WTC11 (cell line): ENCODE data around the gene GTF3C2. TPM values are rescaled to one million over a fixed set of nuclear protein-coding genes. Genes with fewer than 3 reads are reported as not detected.

ENCODE experiments used
- ATAC-seq: fragments of 200-7000 bp; cut with Tn5 transposase; 2 replicates; pipeline ENCODE4 v1.10.0; 2021; ENCODE audit warnings: mild to moderate bottlenecking, moderate library complexity
- CTCF ChIA-PET: fragments of 300-600 bp; sonication (Branson Sonifier 250); formaldehyde crosslinking; loops from one replicate; lab custom pipeline; 2021; ENCODE audit warnings: antibody characterized with exemption; lab: Charles Lee
- POLR2A ChIA-PET: fragments of 350-600 bp; sonication (Branson Sonifier 250); formaldehyde crosslinking; loops from one replicate; lab custom pipeline; 2021; ENCODE audit warnings: antibody characterized with exemption; lab: Charles Lee
- DNase-seq: peaks from one replicate; pipeline ENCODE4 v3.0.0; 2021; ENCODE audit warnings: low spot score
- H3K27ac Mint-ChIP-seq: 2 replicates; pipeline ENCODE4 v1.8.0; 2021; ENCODE audit warnings: mixed read lengths
- H3K27me3 Mint-ChIP-seq: 2 replicates; pipeline ENCODE4 v1.8.0; 2021; ENCODE audit warnings: low read depth, mild to moderate bottlenecking, moderate library complexity, mixed read lengths
- H3K36me3 Mint-ChIP-seq: 2 replicates; pipeline ENCODE4 v1.8.0; 2021; ENCODE audit warnings: mixed read lengths
- H3K4me1 Mint-ChIP-seq: 2 replicates; pipeline ENCODE4 v1.8.0; 2022; ENCODE audit warnings: mixed read lengths
- H3K4me3 Mint-ChIP-seq: 2 replicates; pipeline ENCODE4 v1.8.0; 2021; ENCODE audit warnings: mild to moderate bottlenecking, moderate library complexity, mixed read lengths
- H3K9me3 Mint-ChIP-seq: 2 replicates; pipeline ENCODE4 v1.8.0; 2021; ENCODE audit warnings: mixed read lengths
- ELF4 ChIP-seq: sonication (generic); formaldehyde crosslinking; IDR thresholded peaks from 2 replicates; pipeline ENCODE4 v1.8.1; 2022; ENCODE audit warnings: low read depth, mild to moderate bottlenecking, moderate library complexity, missing genetic modification reagents
- EMX1 ChIP-seq: fragments of 250-450 bp; sonication (Bioruptor Pico); IDR thresholded peaks from 2 replicates; pipeline ENCODE4 v1.8.0; 2021; ENCODE audit warnings: mild to moderate bottlenecking
- ERG ChIP-seq: fragments of 250-450 bp; sonication (Bioruptor Pico); IDR thresholded peaks from 2 replicates; pipeline ENCODE4 v1.8.0; 2021; ENCODE audit warnings: mild to moderate bottlenecking
- ETV6 ChIP-seq: sonication (generic); formaldehyde crosslinking; IDR thresholded peaks from 2 replicates; pipeline ENCODE4 v1.8.1; 2022; ENCODE audit warnings: mild to moderate bottlenecking, missing genetic modification reagents
- GABPB1 ChIP-seq: sonication (generic); formaldehyde crosslinking; IDR thresholded peaks from 2 replicates; pipeline ENCODE4 v1.8.1; 2023; ENCODE audit warnings: mild to moderate bottlenecking, missing genetic modification reagents
- MYBL2 ChIP-seq: sonication (generic); formaldehyde crosslinking; IDR thresholded peaks from 2 replicates; pipeline ENCODE4 v1.8.1; 2023; ENCODE audit warnings: mild to moderate bottlenecking, moderate library complexity, missing genetic modification reagents
- PRRX2 ChIP-seq: fragments of 250-450 bp; sonication (Bioruptor Pico); IDR thresholded peaks from 2 replicates; pipeline ENCODE4 v1.8.0; 2021; ENCODE audit warnings: mild to moderate bottlenecking
- SOX15 ChIP-seq: fragments of 250-450 bp; sonication (Bioruptor Pico); IDR thresholded peaks from 2 replicates; pipeline ENCODE4 v1.9.0; 2021; ENCODE audit warnings: mild to moderate bottlenecking
- TEAD4 ChIP-seq: sonication (generic); formaldehyde crosslinking; IDR thresholded peaks from 2 replicates; pipeline ENCODE4 v1.8.0; 2022; ENCODE audit warnings: mild to moderate bottlenecking, missing genetic modification reagents
- ZNF232 ChIP-seq: sonication (generic); formaldehyde crosslinking; IDR thresholded peaks from 2 replicates; pipeline ENCODE4 v1.8.0; 2022; ENCODE audit warnings: mild to moderate bottlenecking, missing genetic modification reagents
- ZNF281 ChIP-seq: sonication (generic); formaldehyde crosslinking; IDR thresholded peaks from 2 replicates; pipeline ENCODE4 v1.8.0; 2023; ENCODE audit warnings: mild to moderate bottlenecking, missing genetic modification reagents
- ZNF423 ChIP-seq: fragments of 250-450 bp; sonication (Bioruptor Pico); IDR thresholded peaks from 2 replicates; pipeline ENCODE4 v2.1.2; 2022; ENCODE audit warnings: mild to moderate bottlenecking, moderate library complexity
- ZNF425 ChIP-seq: fragments of 250-450 bp; sonication (Bioruptor Pico); conservative IDR thresholded peaks from 2 replicates; pipeline ENCODE4 v1.9.0; 2021; ENCODE audit warnings: mild to moderate bottlenecking
- ZSCAN18 ChIP-seq: fragments of 250-450 bp; sonication (Bioruptor Pico); IDR thresholded peaks from 2 replicates; pipeline ENCODE4 v2.1.2; 2022; ENCODE audit warnings: mild to moderate bottlenecking, moderate library complexity
- total RNA-seq: library from RNA; stranded (reverse); gene quantifications from 3 replicates; pipeline ENCODE4 v1.2.3, GENCODE V29; 2021
- TF ChIP-seq, protein P1 (sequence below): sonication (generic); formaldehyde crosslinking; IDR thresholded peaks from 2 replicates; pipeline ENCODE4 v1.8.0; 2022; ENCODE audit warnings: mild to moderate bottlenecking, missing genetic modification reagents
- TF ChIP-seq, protein P2 (sequence below): sonication (generic); formaldehyde crosslinking; IDR thresholded peaks from 2 replicates; pipeline ENCODE4 v1.8.1; 2023; ENCODE audit warnings: mild to moderate bottlenecking, missing genetic modification reagents
- TF ChIP-seq, protein P3 (sequence below): fragments of 250-450 bp; sonication (Bioruptor Pico); IDR thresholded peaks from 2 replicates; pipeline ENCODE4 v1.9.0; 2021; ENCODE audit warnings: mild to moderate bottlenecking
- TF ChIP-seq, protein P4 (sequence below): fragments of 250-450 bp; sonication (Bioruptor Pico); IDR thresholded peaks from 2 replicates; pipeline ENCODE4 v1.9.0; 2021; ENCODE audit warnings: mild to moderate bottlenecking
- TF ChIP-seq, protein P5 (sequence below): sonication (generic); formaldehyde crosslinking; IDR thresholded peaks from 2 replicates; pipeline ENCODE4 v1.8.0; 2022; ENCODE audit warnings: missing genetic modification reagents

Gene GTF3C2
- total RNA-seq, 1 experiment from 2014 or later: 123 TPM

- ATAC-seq: no peak
- no peaks in the 10 kb centered on the region for H3K27me3 Mint-ChIP-seq
- CTCF ChIA-PET: no interaction called here
- TF ChIP-seq ZNF232 (CRISPR knock-in tag) (no peak), TEAD4 (CRISPR knock-in tag) (no peak), MYBL2 (no peak), ZSCAN18 (CRISPR knock-in tag) (no peak), PRRX2 (CRISPR knock-in tag) (no peak), ELF4 (CRISPR knock-in tag) (no peak), ERG (CRISPR knock-in tag) (no peak), ETV6 (no peak), ZNF423 (CRISPR knock-in tag) (no peak), GABPB1 (CRISPR knock-in tag) (no peak), ZNF425 (CRISPR knock-in tag) (no peak), ZNF281 (CRISPR knock-in tag) (no peak), EMX1 (CRISPR knock-in tag) (no peak), SOX15 (no peak)
- TF ChIP-seq, protein P1, sequence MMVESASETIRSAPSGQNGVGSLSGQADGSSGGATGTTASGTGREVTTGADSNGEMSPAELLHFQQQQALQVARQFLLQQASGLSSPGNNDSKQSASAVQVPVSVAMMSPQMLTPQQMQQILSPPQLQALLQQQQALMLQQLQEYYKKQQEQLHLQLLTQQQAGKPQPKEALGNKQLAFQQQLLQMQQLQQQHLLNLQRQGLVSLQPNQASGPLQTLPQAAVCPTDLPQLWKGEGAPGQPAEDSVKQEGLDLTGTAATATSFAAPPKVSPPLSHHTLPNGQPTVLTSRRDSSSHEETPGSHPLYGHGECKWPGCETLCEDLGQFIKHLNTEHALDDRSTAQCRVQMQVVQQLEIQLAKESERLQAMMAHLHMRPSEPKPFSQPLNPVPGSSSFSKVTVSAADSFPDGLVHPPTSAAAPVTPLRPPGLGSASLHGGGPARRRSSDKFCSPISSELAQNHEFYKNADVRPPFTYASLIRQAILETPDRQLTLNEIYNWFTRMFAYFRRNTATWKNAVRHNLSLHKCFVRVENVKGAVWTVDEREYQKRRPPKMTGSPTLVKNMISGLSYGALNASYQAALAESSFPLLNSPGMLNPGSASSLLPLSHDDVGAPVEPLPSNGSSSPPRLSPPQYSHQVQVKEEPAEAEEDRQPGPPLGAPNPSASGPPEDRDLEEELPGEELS: no peak
- TF ChIP-seq, protein P2, sequence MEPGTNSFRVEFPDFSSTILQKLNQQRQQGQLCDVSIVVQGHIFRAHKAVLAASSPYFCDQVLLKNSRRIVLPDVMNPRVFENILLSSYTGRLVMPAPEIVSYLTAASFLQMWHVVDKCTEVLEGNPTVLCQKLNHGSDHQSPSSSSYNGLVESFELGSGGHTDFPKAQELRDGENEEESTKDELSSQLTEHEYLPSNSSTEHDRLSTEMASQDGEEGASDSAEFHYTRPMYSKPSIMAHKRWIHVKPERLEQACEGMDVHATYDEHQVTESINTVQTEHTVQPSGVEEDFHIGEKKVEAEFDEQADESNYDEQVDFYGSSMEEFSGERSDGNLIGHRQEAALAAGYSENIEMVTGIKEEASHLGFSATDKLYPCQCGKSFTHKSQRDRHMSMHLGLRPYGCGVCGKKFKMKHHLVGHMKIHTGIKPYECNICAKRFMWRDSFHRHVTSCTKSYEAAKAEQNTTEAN (CRISPR knock-in tag): no peak
- TF ChIP-seq, protein P3, sequence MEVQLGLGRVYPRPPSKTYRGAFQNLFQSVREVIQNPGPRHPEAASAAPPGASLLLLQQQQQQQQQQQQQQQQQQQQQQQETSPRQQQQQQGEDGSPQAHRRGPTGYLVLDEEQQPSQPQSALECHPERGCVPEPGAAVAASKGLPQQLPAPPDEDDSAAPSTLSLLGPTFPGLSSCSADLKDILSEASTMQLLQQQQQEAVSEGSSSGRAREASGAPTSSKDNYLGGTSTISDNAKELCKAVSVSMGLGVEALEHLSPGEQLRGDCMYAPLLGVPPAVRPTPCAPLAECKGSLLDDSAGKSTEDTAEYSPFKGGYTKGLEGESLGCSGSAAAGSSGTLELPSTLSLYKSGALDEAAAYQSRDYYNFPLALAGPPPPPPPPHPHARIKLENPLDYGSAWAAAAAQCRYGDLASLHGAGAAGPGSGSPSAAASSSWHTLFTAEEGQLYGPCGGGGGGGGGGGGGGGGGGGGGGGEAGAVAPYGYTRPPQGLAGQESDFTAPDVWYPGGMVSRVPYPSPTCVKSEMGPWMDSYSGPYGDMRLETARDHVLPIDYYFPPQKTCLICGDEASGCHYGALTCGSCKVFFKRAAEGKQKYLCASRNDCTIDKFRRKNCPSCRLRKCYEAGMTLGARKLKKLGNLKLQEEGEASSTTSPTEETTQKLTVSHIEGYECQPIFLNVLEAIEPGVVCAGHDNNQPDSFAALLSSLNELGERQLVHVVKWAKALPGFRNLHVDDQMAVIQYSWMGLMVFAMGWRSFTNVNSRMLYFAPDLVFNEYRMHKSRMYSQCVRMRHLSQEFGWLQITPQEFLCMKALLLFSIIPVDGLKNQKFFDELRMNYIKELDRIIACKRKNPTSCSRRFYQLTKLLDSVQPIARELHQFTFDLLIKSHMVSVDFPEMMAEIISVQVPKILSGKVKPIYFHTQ (CRISPR knock-in tag): no peak
- TF ChIP-seq, protein P4, sequence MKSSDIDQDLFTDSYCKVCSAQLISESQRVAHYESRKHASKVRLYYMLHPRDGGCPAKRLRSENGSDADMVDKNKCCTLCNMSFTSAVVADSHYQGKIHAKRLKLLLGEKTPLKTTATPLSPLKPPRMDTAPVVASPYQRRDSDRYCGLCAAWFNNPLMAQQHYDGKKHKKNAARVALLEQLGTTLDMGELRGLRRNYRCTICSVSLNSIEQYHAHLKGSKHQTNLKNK: no peak
- TF ChIP-seq, protein P5, sequence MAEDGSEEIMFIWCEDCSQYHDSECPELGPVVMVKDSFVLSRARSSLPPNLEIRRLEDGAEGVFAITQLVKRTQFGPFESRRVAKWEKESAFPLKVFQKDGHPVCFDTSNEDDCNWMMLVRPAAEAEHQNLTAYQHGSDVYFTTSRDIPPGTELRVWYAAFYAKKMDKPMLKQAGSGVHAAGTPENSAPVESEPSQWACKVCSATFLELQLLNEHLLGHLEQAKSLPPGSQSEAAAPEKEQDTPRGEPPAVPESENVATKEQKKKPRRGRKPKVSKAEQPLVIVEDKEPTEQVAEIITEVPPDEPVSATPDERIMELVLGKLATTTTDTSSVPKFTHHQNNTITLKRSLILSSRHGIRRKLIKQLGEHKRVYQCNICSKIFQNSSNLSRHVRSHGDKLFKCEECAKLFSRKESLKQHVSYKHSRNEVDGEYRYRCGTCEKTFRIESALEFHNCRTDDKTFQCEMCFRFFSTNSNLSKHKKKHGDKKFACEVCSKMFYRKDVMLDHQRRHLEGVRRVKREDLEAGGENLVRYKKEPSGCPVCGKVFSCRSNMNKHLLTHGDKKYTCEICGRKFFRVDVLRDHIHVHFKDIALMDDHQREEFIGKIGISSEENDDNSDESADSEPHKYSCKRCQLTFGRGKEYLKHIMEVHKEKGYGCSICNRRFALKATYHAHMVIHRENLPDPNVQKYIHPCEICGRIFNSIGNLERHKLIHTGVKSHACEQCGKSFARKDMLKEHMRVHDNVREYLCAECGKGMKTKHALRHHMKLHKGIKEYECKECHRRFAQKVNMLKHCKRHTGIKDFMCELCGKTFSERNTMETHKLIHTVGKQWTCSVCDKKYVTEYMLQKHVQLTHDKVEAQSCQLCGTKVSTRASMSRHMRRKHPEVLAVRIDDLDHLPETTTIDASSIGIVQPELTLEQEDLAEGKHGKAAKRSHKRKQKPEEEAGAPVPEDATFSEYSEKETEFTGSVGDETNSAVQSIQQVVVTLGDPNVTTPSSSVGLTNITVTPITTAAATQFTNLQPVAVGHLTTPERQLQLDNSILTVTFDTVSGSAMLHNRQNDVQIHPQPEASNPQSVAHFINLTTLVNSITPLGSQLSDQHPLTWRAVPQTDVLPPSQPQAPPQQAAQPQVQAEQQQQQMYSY (CRISPR knock-in tag): no peak
Observed at GRCh38 chr2:27362678-27363420, 6.3 kb upstream of the GTF3C2 start.

More at GRCh38 chr2:27362678-27363420, 6.3 kb upstream of the GTF3C2 start:
- peaks cover 40% of the 10 kb centered on the region for H3K36me3 Mint-ChIP-seq
- POLR2A ChIA-PET: interaction anchor here (0.7 kb wide), 1 partner anchor 1317 kb away, joined by 3 read pairs; no protein-coding TSS in a partner anchor
- no peak overlapping the region for H3K4me3 Mint-ChIP-seq
- H3K27ac Mint-ChIP-seq: peak overlapping the region; percentile 40; the same call in 1 of the 2 replicates
- DNase-seq: no peak
- H3K9me3 Mint-ChIP-seq: peaks cover 8% of the 10 kb centered on the region
- H3K4me1 Mint-ChIP-seq: peaks cover 9% of the 10 kb centered on the region
